ENCODE measurements around the gene RASGRF1.

DNA sequence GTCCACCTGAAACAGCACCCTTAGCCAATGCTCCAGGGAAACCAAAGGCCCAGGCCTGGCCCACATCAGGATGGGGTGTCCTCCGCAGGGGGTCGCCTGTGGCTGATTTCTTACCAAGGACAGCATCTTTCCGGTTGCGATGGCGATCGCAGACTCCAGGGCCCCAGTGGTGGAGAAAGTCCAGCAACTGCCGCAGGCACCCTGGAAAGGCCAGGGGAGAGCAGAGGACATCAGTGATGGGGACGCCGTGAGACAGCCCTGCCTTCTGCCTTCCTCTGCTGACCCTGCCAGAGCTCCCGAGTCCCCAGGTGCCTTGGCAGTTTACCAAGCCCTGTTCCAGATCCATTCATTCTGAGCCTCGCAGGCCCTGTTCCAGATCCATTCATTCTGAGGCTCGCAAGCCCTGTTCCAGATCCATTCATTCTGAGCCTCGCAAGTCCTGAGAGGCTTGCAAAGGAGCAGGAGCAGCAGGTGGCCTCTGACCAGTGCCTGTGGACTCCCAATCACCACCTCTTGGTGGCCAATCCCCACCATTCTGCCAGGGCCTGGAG, 158.2 kb downstream of the RASGRF1 start:
- TF ChIP-seq, protein P1, sequence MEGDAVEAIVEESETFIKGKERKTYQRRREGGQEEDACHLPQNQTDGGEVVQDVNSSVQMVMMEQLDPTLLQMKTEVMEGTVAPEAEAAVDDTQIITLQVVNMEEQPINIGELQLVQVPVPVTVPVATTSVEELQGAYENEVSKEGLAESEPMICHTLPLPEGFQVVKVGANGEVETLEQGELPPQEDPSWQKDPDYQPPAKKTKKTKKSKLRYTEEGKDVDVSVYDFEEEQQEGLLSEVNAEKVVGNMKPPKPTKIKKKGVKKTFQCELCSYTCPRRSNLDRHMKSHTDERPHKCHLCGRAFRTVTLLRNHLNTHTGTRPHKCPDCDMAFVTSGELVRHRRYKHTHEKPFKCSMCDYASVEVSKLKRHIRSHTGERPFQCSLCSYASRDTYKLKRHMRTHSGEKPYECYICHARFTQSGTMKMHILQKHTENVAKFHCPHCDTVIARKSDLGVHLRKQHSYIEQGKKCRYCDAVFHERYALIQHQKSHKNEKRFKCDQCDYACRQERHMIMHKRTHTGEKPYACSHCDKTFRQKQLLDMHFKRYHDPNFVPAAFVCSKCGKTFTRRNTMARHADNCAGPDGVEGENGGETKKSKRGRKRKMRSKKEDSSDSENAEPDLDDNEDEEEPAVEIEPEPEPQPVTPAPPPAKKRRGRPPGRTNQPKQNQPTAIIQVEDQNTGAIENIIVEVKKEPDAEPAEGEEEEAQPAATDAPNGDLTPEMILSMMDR (IDR thresholded peaks at IDR 0.05; ENCODE audit: low read length) = no peak
- TF ChIP-seq EZH2phosphoT487 (IDR thresholded peaks at IDR 0.05; ENCODE audit: low read length) = no peak

Measured in MM.1S (cell line).